H9 (cell line): ENCODE results near the gene GARIN6. TPM values are rescaled to one million over a fixed set of nuclear protein-coding genes. Genes with fewer than 3 reads are reported as not detected.

Source experiments
- DNase-seq: peaks from one replicate; pipeline ENCODE4 v3.0.0-alpha.2; 2017
- H2AFZ ChIP-seq: one replicate; pipeline ENCODE4 v1.6.1; 2013; ENCODE audit warnings: mild to moderate bottlenecking, low read length, control low read depth, moderate library complexity
- H2AK5ac ChIP-seq: 2 replicates; pipeline ENCODE4 v1.6.1; 2013; ENCODE audit warnings: low read length, control low read depth, mixed read lengths; ENCODE audit not compliant: insufficient read length
- H2BK120ac ChIP-seq: one replicate; pipeline ENCODE4 v1.6.1; 2013; ENCODE audit warnings: low read depth, mild to moderate bottlenecking, low read length, control low read depth, inconsistent platforms; ENCODE audit not compliant: poor library complexity, severe bottlenecking
- H2BK12ac ChIP-seq: 2 replicates; pipeline ENCODE4 v1.6.1; 2013; ENCODE audit warnings: low read length, control low read depth, mixed read lengths, low read depth; ENCODE audit not compliant: insufficient read length
- H2BK15ac ChIP-seq: 2 replicates; pipeline ENCODE4 v1.6.1; 2013; ENCODE audit warnings: low read depth, low read length, control low read depth
- H2BK20ac ChIP-seq: one replicate; pipeline ENCODE4 v1.6.1; 2013; ENCODE audit warnings: low read depth, mild to moderate bottlenecking, low read length, control low read depth, inconsistent platforms; ENCODE audit not compliant: poor library complexity, severe bottlenecking
- H2BK5ac ChIP-seq: 2 replicates; pipeline ENCODE4 v1.6.1; 2013; ENCODE audit warnings: low read length, control low read depth, mixed read lengths; ENCODE audit not compliant: insufficient read length
- H3K14ac ChIP-seq: 2 replicates; pipeline ENCODE4 v1.6.1; 2013; ENCODE audit warnings: low read length, control low read depth; ENCODE audit not compliant: insufficient read depth
- H3K18ac ChIP-seq: 2 replicates; pipeline ENCODE4 v1.6.1; 2013; ENCODE audit warnings: low read depth, mild to moderate bottlenecking, mixed read lengths, low read length, control low read depth; ENCODE audit not compliant: insufficient read length
- H3K23ac ChIP-seq: 2 replicates; pipeline ENCODE4 v1.6.1; 2013; ENCODE audit warnings: low read length, control low read depth, mixed read lengths, low read depth; ENCODE audit not compliant: insufficient read length
- H3K23me2 ChIP-seq: 2 replicates; pipeline ENCODE4 v1.6.1; 2013; ENCODE audit warnings: low read depth, mild to moderate bottlenecking, mixed read lengths, low read length, control low read depth; ENCODE audit not compliant: insufficient read length, poor library complexity, severe bottlenecking
- H3K27ac ChIP-seq: 2 replicates; pipeline ENCODE4 v1.5.1; 2013; ENCODE audit warnings: low read length, control low read depth, mixed read lengths, low read depth; ENCODE audit not compliant: insufficient read length
- H3K27me3 ChIP-seq: 2 replicates; pipeline ENCODE4 v1.6.1; 2013; ENCODE audit warnings: low read length, control low read depth, inconsistent platforms; ENCODE audit not compliant: insufficient read depth
- H3K4ac ChIP-seq: 2 replicates; pipeline ENCODE4 v1.6.1; 2013; ENCODE audit warnings: low read depth, mild to moderate bottlenecking, control low read depth, inconsistent platforms, low read length, moderate library complexity
- H3K4me1 ChIP-seq: 2 replicates; pipeline ENCODE4 v1.6.1; 2013; ENCODE audit warnings: low read length, control low read depth, inconsistent platforms; ENCODE audit not compliant: insufficient read depth
- H3K4me2 ChIP-seq: 2 replicates; pipeline ENCODE4 v1.6.1; 2013; ENCODE audit warnings: low read length, control low read depth, mixed read lengths; ENCODE audit not compliant: insufficient read length, insufficient read depth
- H3K56ac ChIP-seq: 2 replicates; pipeline ENCODE4 v1.6.1; 2013; ENCODE audit warnings: low read depth, mild to moderate bottlenecking, mixed read lengths, low read length, control low read depth; ENCODE audit not compliant: insufficient read length
- H3K79me1 ChIP-seq: 2 replicates; pipeline ENCODE4 v1.6.1; 2013; ENCODE audit warnings: low read depth, mild to moderate bottlenecking, moderate library complexity, low read length, control low read depth, inconsistent platforms; ENCODE audit not compliant: insufficient read depth, poor library complexity, severe bottlenecking
- H3K79me2 ChIP-seq: 2 replicates; pipeline ENCODE4 v1.6.1; 2013; ENCODE audit warnings: low read length, control low read depth, inconsistent platforms; ENCODE audit not compliant: insufficient read depth
- H3K9ac ChIP-seq: 2 replicates; pipeline ENCODE4 v1.6.1; 2013; ENCODE audit warnings: low read length, control low read depth, mixed read lengths; ENCODE audit not compliant: insufficient read length; ENCODE audit errors: extremely low read depth
- H3K9me3 ChIP-seq: one replicate; pipeline ENCODE4 v1.6.1; 2013; ENCODE audit warnings: low read depth, low read length, inconsistent platforms; ENCODE audit not compliant: control insufficient read depth
- H3T11ph ChIP-seq: one replicate; pipeline ENCODE4 v1.6.1; 2013; ENCODE audit warnings: mild to moderate bottlenecking, low read length, control low read depth, inconsistent platforms
- H4K20me1 ChIP-seq: one replicate; pipeline ENCODE4 v1.6.1; 2013; ENCODE audit not compliant: control insufficient read depth, insufficient read length, insufficient read depth
- H4K5ac ChIP-seq: 2 replicates; pipeline ENCODE4 v1.6.1; 2013; ENCODE audit warnings: low read depth, mild to moderate bottlenecking, mixed read lengths, low read length, control low read depth; ENCODE audit not compliant: insufficient read length
- H4K8ac ChIP-seq: replicated peaks from 2 replicates; pipeline ENCODE4 v1.6.1; 2013; ENCODE audit warnings: low read length, control low read depth, mixed read lengths, low read depth; ENCODE audit not compliant: insufficient read length
- H4K91ac ChIP-seq: 2 replicates; pipeline ENCODE4 v1.6.1; 2013; ENCODE audit warnings: low read depth, mild to moderate bottlenecking, moderate library complexity, mixed read lengths, low read length, control low read depth; ENCODE audit not compliant: insufficient read length
- H3K27ac Mint-ChIP-seq, 3 experiments: 2 replicates in 2 of 3; 3 replicates in 1 of 3; pipeline ENCODE4 v1.8.0; 2020 to 2021; ENCODE audit warnings: mixed read lengths in 3 of 3, mild to moderate bottlenecking in 1 of 3, moderate library complexity in 1 of 3
- H3K27me3 Mint-ChIP-seq: 2 replicates; pipeline ENCODE4 v1.8.0; 2021; ENCODE audit warnings: low read depth, mild to moderate bottlenecking, moderate library complexity, mixed read lengths
- H3K36me3 Mint-ChIP-seq, 3 experiments: 2 replicates in 2 of 3; 3 replicates in 1 of 3; pipeline ENCODE4 v1.8.0; 2020 to 2021; ENCODE audit warnings: low read depth in 3 of 3, mixed read lengths in 3 of 3; ENCODE audit not compliant: insufficient read depth in 1 of 3
- H3K4me1 Mint-ChIP-seq, 2 experiments: 2 replicates each; pipeline ENCODE4 v1.8.0; 2020; ENCODE audit warnings: mixed read lengths in 2 of 2
- H3K4me3 Mint-ChIP-seq, 2 experiments: 2 replicates in 1 of 2; 3 replicates in 1 of 2; pipeline ENCODE4 v1.8.0; 2020 to 2021; ENCODE audit warnings: mild to moderate bottlenecking in 2 of 2, mixed read lengths in 2 of 2, moderate library complexity in 1 of 2
- H3K9me3 Mint-ChIP-seq, 2 experiments: 2 replicates in 1 of 2; 3 replicates in 1 of 2; pipeline ENCODE4 v1.8.0; 2020; ENCODE audit warnings: mild to moderate bottlenecking in 2 of 2, mixed read lengths in 2 of 2, moderate library complexity in 1 of 2
- WGBS: extraction: QIAGEN DNeasy Blood & Tissue Kit; methylation state at CpG from one replicate; pipeline ENCODE4 v1.1.7; 2013; ENCODE audit warnings: missing lambda C conversion rate, low lambda C conversion rate, mixed read lengths; ENCODE audit not compliant: insufficient read length; ENCODE audit errors: extremely low coverage; 5-methylcytosine and 5-hydroxymethylcytosine counted together
- total RNA-seq: library from RNA; stranded (reverse); gene quantifications from 2 replicates; pipeline ENCODE4 v1.2.1, GENCODE V29; 2021
- TF ChIP-seq, protein P1 (sequence below): fragments of 200-600 bp; sonication (generic); conservative IDR thresholded peaks from 3 replicates; pipeline ENCODE4 v1.8.0; 2021; ENCODE audit warnings: antibody characterized with exemption, mild to moderate bottlenecking

Gene GARIN6
- total RNA-seq, 1 experiment from 2014 or later: not detected

DNA sequence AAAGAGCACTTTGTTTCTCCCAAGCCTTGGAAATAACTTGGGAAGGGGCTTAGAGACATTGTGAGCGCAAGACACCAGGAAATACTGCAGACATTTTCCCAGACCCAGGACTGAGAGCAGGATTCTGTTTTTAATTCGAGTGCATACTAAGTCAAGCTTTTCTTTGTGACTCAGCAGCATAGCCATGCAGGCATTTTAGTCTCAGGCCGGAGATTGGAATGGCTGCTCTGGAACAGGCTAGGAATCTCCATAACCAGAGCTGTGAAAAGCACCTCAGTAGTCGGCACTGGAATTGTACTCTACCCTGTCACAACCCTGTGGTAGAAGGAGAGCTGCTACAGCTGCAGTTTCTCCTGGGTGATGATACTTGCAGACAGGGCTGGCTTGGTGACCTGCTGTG lies 28.9 kb upstream of the GARIN6 start:
- Histone ChIP-seq H3K79me2 (no peaks in the 10 kb centered on the region), H4K8ac (no peak overlapping the region), H3K23ac (no peak overlapping the region), H3K27me3 (no peaks in the 10 kb centered on the region), H3K4me2 (no peak overlapping the region), H3K27ac (no peak overlapping the region), H4K20me1 (no peaks in the 10 kb centered on the region), H2BK15ac (no peak overlapping the region), H3K9me3 (no peaks in the 10 kb centered on the region), H3K79me1 (no peaks in the 10 kb centered on the region), H3T11ph (no peak overlapping the region), H3K18ac (no peak overlapping the region), H2BK5ac (no peak overlapping the region), H3K9ac (no peak overlapping the region), H3K56ac (no peak overlapping the region), H3K23me2 (no peaks in the 10 kb centered on the region), H3K4ac (no peak overlapping the region), H2BK12ac (no peak overlapping the region), H2AFZ (no peak overlapping the region), H4K5ac (no peak overlapping the region), H2AK5ac (no peak overlapping the region), H3K4me1 (no peaks in the 10 kb centered on the region), H3K14ac (no peak overlapping the region), H4K91ac (no peak overlapping the region), H2BK20ac (no peak overlapping the region), H2BK120ac (no peak overlapping the region)
- no peak for DNase-seq
- TF ChIP-seq, protein P1, sequence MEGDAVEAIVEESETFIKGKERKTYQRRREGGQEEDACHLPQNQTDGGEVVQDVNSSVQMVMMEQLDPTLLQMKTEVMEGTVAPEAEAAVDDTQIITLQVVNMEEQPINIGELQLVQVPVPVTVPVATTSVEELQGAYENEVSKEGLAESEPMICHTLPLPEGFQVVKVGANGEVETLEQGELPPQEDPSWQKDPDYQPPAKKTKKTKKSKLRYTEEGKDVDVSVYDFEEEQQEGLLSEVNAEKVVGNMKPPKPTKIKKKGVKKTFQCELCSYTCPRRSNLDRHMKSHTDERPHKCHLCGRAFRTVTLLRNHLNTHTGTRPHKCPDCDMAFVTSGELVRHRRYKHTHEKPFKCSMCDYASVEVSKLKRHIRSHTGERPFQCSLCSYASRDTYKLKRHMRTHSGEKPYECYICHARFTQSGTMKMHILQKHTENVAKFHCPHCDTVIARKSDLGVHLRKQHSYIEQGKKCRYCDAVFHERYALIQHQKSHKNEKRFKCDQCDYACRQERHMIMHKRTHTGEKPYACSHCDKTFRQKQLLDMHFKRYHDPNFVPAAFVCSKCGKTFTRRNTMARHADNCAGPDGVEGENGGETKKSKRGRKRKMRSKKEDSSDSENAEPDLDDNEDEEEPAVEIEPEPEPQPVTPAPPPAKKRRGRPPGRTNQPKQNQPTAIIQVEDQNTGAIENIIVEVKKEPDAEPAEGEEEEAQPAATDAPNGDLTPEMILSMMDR: no peak
- Mint-ChIP-seq H3K9me3 (peaks cover 0 to 10% of the 10 kb centered on the region in 2 experiments; a peak in 4 of 5 replicates), H3K4me1 (peaks cover 0 to 3% of the 10 kb centered on the region in 2 experiments; a peak in 2 of 4 replicates), H3K36me3 (no peaks in the 10 kb centered on the region), H3K27me3 (no peaks in the 10 kb centered on the region), H3K4me3 (no peak overlapping the region), H3K27ac (no peak overlapping the region; a peak in 1 of 7 replicates)
- no CpG with 5 or more reads among the region's 4 CpGs for WGBS
